GM19372 (cell line): Measurements from ENCODE around the gene SSC5D.

Source experiments
- ATAC-seq: cut with Tn5 transposase; IDR thresholded peaks from one replicate; pipeline ENCODE4 v1.9.1; 2021; ENCODE audit warnings: mild to moderate bottlenecking, low read depth, moderate library complexity; ENCODE audit not compliant: unreplicated experiment

The SSC5D gene

DNA sequence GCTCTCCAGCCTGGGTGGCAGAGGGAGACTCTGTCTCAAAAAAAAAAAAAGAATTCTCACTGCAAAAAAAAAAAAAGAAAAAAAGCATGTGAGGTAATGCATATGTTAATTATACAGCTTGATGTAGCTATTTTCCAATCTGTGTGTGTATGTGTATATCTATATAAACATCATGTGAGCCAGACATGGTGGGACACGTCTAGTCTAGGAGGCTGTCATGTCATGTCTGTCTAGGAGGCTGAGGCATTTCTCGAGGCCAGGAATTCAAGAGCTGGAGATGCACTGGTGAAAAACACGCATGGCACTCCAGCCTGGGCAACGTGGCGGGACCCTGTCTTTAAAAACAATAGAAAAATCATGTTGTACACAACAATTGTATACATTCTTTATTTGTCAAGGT is 64.0 kb downstream of the SSC5D start:
- ATAC-seq = no peak

- ATAC-seq = no peak
Measured at GRCh38 chr19:55552620-55553019, 64.4 kb downstream of the SSC5D start.

DNA sequence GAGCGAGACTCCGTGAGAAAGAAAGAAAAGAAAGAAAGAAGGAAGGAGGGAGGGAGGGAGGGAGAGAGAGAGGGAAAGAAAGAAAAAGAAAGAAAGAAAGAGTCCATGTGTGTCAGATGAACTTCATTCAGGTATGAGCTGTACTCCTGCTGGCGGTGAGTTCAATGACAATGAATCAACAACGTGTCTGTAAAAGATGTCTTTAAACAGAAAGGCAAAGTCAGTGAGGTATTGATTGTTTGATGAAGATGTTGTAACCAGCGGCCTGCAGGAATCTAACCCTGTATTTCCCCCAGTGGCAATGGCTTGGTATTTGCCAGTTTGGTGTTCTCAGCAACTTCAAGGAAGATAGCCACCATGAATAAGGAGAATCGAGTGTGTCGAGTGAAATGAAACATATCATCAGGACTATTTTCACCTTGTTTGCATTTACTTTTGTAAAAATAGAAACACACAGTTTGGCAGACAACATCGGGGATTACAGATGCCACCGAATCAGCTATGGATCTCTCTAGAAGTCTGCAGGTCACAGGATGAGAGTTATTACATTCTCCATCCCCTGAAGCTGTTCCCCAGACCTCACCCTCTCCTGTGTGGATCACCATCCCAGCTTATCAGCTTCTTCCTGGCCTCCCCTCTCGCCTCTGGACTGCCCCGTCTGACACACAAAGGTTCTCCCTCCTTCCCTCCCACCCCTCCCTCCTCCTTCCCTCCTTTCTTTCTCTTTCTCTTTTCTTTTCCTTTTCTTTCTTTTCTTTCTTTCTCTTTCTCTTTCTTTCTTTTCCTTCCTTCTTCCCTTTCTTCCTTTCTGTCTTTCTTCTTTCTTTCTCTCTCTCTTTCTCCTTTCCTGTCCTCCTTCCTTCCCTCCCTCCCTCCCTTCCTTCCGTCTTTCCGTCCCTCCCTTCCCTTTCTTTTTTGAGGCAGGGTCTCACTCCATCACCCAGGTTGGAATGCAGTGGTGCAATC is 65.3 kb downstream of the SSC5D start:
- no peak for ATAC-seq

GRCh38 chr19:55554302-55554701 is 66.1 kb downstream of the SSC5D start:
- ATAC-seq = no peak

DNA sequence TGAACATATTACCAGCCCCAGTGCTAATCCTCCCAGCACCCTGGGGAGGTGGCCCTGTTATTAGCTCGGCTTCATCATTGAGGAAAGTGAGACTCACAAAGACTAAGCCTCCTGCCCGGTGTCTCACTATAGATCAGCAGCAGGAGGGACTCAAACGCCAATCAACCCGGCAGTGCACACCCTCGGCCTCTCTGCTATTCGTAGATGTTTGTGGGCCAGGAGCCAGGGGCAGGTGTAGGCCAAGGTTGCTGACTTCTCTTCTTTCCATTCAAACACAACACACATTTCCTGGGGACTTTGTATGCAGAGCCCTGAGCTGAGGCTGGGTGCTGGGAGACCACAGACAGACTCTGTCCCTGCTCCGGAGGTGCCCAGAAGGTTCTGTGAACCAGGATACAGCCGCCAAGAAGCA is 66.5 kb downstream of the SSC5D start:
- ATAC-seq = no peak

DNA sequence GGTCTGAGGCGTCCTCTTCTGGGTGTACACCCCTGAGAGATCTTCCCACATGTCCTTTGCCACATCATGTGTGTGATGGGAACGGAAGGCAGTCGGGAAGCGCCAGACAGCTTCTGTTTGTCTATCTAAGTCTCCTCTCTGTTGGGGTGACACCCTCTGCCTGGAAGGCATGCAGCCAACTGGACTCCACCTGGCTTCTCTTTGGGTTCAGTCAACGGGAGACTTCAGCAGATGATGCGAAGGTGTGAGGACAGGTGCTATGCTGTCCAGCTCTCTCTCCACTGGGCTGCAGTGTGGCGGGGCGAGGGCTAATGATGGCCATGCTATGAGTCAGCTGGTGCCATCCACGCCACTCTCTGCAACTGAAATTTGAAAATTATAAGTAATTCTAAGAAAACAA is 71.4 kb downstream of the SSC5D start:
- no peak for ATAC-seq

- no peak for ATAC-seq
Measured at GRCh38 chr19:55563261-55563690, 75.0 kb downstream of the SSC5D start.

DNA sequence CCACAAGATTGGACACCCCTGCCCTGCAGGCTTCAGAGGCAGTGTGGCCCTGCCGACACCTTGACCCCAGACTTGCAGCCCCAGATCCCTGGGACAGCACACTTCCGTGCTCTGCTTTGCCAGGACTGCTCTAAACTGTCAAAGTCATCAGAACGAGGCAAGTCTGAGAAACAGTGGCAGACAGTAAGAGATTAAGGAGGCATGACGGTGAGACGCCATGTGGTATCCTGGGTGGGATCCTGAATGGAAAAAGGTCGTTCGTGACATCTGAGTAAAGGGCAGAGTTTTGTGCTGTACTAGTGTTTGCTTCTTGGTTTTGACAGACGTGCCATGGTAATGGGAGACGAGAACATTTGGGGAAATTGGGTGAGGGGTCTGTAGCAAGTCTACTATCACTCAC is 78.6 kb downstream of the SSC5D start:
- ATAC-seq = no peak

GRCh38 chr19:55567708-55568328 is 79.6 kb downstream of the SSC5D start:
- ATAC-seq = no peak
